B cell (primary cell): ENCODE measurements around the gene SAMM50.

Source experiments
- CTCF ChIP-seq: fragments of 200-600 bp; IDR thresholded peaks from one replicate; pipeline ENCODE4 v1.8.0; 2022; ENCODE audit warnings: antibody characterized with exemption, mild to moderate bottlenecking
- EZH2 ChIP-seq: IDR thresholded peaks from 2 replicates; pipeline ENCODE4 v1.6.1; 2012; ENCODE audit warnings: borderline replicate concordance, low read depth, mild to moderate bottlenecking, moderate library complexity, low read length; ENCODE audit not compliant: insufficient read depth, poor library complexity, severe bottlenecking

GRCh38 chr22:44033694-44034093, 78.5 kb downstream of the SAMM50 start:
- TF ChIP-seq CTCF (no peak), EZH2 (no peak)
